Esophagus mucosa (tissue), 1 donor: ENCODE data around the gene KIF12. TPM values are rescaled to one million over a fixed set of nuclear protein-coding genes. Genes with fewer than 3 reads are reported as not detected.
"Not testable (repeated sequence)": the region's sequence is repeated elsewhere in the genome, so short reads cannot be mapped to it uniquely, and the experiment has no call there.

ENCODE experiments used
- ATAC-seq: fragments of 200-7000 bp; cut with Tn5 transposase; one replicate; pipeline ENCODE4 v1.9.1; 2020
- total RNA-seq: library from RNA; stranded (reverse); gene quantifications from one replicate; pipeline ENCODE4 v1.2.4, GENCODE V29; 2023
- donor health status: DM: yes; HTN: yes; CAD: no.

Gene KIF12
- total RNA-seq, 1 donor from 2014 or later = 0.56 TPM

- ATAC-seq = not testable (repeated sequence)
Measured at GRCh38 chr9:114043660-114044059, 55.4 kb downstream of the KIF12 start.

Other genes starting within 250 kb of the KIF12 start
- gene ZNF618, start 223.0 kb downstream of the KIF12 start, total RNA-seq = 2.0 TPM
- 0.44 TPM for gene AMBP, start 21.0 kb downstream of the KIF12 start, total RNA-seq
- 13.6 TPM for gene COL27A1, start 56.2 kb upstream of the KIF12 start, total RNA-seq
- 1.6 TPM for gene ORM1, start 223.8 kb upstream of the KIF12 start, total RNA-seq
- 0.36 TPM for gene ORM2, start 230.6 kb upstream of the KIF12 start, total RNA-seq